ENCODE data around the gene NAP1L5. TPM values are rescaled to one million over a fixed set of nuclear protein-coding genes. Genes with fewer than 3 reads are reported as not detected.

The NAP1L5 gene
- total and polyA plus RNA-seq, 2 experiments from 2014 or later, result 2.0 to 2.4 TPM

- no peak overlapping the region for H2AFZ ChIP-seq
- DNase-seq (ENCODE audit: low spot score), result no peak
These were observed 47.9 kb downstream of the NAP1L5 start for GRCh38 chr4:88649716-88650115.

More at GRCh38 chr4:88649716-88650115, 47.9 kb downstream of the NAP1L5 start:
- no peaks in the 10 kb centered on the region for H4K20me1 ChIP-seq (replicated peaks; ENCODE audit: insufficient read depth)
- Mint-ChIP-seq H3K9me3 (no peaks in the 10 kb centered on the region), H3K4me3 (no peak overlapping the region), H3K36me3 (ENCODE audit: low read depth) (no peaks in the 10 kb centered on the region), H3K4me1 (peaks cover 47% of the 10 kb centered on the region), H3K27me3 (ENCODE audit: insufficient read depth, low read depth, poor library complexity) (peaks cover 7% of the 10 kb centered on the region), H3K27ac (no peak overlapping the region; the same call in 1 of the 2 replicates)
- H3K4me3 ChIP-seq, result no peak overlapping the region
- no peaks in the 10 kb centered on the region for H3K36me3 ChIP-seq (ENCODE audit: insufficient read depth)
- no peaks in the 10 kb centered on the region for H3K79me2 ChIP-seq (replicated peaks; ENCODE audit: insufficient read depth)
- peaks cover 41% of the 10 kb centered on the region for H3K4me1 ChIP-seq (ENCODE audit: insufficient read depth)
- H3K4me2 ChIP-seq, result peak overlapping the region; percentile 40; the same call in 1 of the 2 replicates
- no peak overlapping the region for H3K27ac ChIP-seq (ENCODE audit: low read depth)
- no peaks in the 10 kb centered on the region for H3K27me3 ChIP-seq (ENCODE audit: insufficient read depth)
- ATAC-seq, result no peak
- H3K9me2 ChIP-seq (ENCODE audit: insufficient read depth), result no peaks in the 10 kb centered on the region
- no peaks in the 10 kb centered on the region for H3F3A ChIP-seq (replicated peaks; ENCODE audit: low read depth)
- TF ChIP-seq ZNF331 (CRISPR knock-in tag; IDR thresholded peaks at IDR 0.05; ENCODE audit: low read depth) (no peak), ZNF462 (CRISPR knock-in tag; IDR thresholded peaks at IDR 0.05) (no peak), ETS1 (IDR thresholded peaks at IDR 0.05) (no peak), JUNB (IDR thresholded peaks at IDR 0.05; ENCODE audit: unreplicated experiment) (no peak), CREB1 (CRISPR knock-in tag; IDR thresholded peaks at IDR 0.05; ENCODE audit: low read depth) (no peak), ZNF114 (CRISPR knock-in tag; IDR thresholded peaks at IDR 0.05) (no peak), REST (IDR thresholded peaks at IDR 0.05; ENCODE audit: unreplicated experiment) (no peak), EZH2phosphoT487 (IDR thresholded peaks at IDR 0.05; ENCODE audit: unreplicated experiment) (no peak), STAT1 (IDR thresholded peaks at IDR 0.05; ENCODE audit: unreplicated experiment) (no peak), EZH2 (IDR thresholded peaks at IDR 0.05; ENCODE audit: low read depth, unreplicated experiment) (no peak)

Measured in GM23338 (cell line).